Neural crest cell (in vitro differentiated cells): ENCODE data around the gene NSL1. TPM values are rescaled to one million over a fixed set of nuclear protein-coding genes. Genes with fewer than 3 reads are reported as not detected.

Experiments used
- DNase-seq: peaks from one replicate; pipeline ENCODE4 v3.0.0; 2021; ENCODE audit warnings: low read depth, mixed read lengths, low spot score
- H3K27ac Mint-ChIP-seq: one replicate; pipeline ENCODE4 v1.8.0; 2021; ENCODE audit warnings: mild to moderate bottlenecking, mixed read lengths; ENCODE audit not compliant: unreplicated experiment
- H3K27me3 Mint-ChIP-seq: 2 replicates; pipeline ENCODE4 v1.8.0; 2021; ENCODE audit warnings: low read depth, mild to moderate bottlenecking, mixed read lengths
- H3K36me3 Mint-ChIP-seq: 2 replicates; pipeline ENCODE4 v1.8.0; 2021; ENCODE audit warnings: low read depth, mild to moderate bottlenecking, mixed read lengths
- H3K4me1 Mint-ChIP-seq: 2 replicates; pipeline ENCODE4 v1.8.0; 2021; ENCODE audit warnings: mixed read lengths
- H3K4me3 Mint-ChIP-seq: one replicate; pipeline ENCODE4 v1.8.0; 2021; ENCODE audit warnings: mild to moderate bottlenecking, mixed read lengths
- H3K9me3 Mint-ChIP-seq: 2 replicates; pipeline ENCODE4 v1.8.0; 2021; ENCODE audit warnings: mixed read lengths
- total RNA-seq: library from RNA; stranded (reverse); gene quantifications from 2 replicates; pipeline ENCODE4 v1.2.1, GENCODE V29; 2021
- TF ChIP-seq, protein P1 (sequence below): fragments of 200-600 bp; sonication (generic); conservative IDR thresholded peaks from 2 replicates; pipeline ENCODE4 v1.5.0; 2021; ENCODE audit warnings: antibody characterized with exemption, mild to moderate bottlenecking

The NSL1 gene
- total RNA-seq, 1 donor from 2014 or later: 63.0 TPM

DNA sequence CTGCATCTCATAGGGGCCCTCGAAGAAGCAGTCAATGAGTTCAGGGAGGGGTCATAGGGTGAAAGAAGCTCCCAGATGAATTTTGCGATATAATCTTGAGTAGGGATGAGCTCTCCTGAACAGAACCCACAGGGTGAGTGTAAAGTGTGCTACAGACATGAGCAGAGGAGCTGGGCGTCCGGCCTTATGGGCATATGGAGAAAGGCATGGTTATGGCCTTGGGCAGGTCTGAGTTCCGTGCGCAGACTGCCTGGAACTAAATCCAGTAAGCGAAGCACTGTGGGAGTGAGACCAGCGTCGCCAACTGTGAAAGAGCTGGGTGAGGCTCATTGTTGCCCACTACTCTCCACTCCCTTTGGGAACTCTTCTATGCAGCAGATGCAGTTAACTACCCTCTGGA lies 28.7 kb downstream of the NSL1 start:
- Mint-ChIP-seq H3K36me3 (peaks cover 37% of the 10 kb centered on the region), H3K27ac (no peak overlapping the region), H3K27me3 (no peaks in the 10 kb centered on the region), H3K9me3 (peaks cover 10% of the 10 kb centered on the region), H3K4me3 (no peak overlapping the region), H3K4me1 (no peaks in the 10 kb centered on the region)
- no peak for DNase-seq
- TF ChIP-seq, protein P1, sequence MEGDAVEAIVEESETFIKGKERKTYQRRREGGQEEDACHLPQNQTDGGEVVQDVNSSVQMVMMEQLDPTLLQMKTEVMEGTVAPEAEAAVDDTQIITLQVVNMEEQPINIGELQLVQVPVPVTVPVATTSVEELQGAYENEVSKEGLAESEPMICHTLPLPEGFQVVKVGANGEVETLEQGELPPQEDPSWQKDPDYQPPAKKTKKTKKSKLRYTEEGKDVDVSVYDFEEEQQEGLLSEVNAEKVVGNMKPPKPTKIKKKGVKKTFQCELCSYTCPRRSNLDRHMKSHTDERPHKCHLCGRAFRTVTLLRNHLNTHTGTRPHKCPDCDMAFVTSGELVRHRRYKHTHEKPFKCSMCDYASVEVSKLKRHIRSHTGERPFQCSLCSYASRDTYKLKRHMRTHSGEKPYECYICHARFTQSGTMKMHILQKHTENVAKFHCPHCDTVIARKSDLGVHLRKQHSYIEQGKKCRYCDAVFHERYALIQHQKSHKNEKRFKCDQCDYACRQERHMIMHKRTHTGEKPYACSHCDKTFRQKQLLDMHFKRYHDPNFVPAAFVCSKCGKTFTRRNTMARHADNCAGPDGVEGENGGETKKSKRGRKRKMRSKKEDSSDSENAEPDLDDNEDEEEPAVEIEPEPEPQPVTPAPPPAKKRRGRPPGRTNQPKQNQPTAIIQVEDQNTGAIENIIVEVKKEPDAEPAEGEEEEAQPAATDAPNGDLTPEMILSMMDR: no peak

- Mint-ChIP-seq H3K4me1 (no peaks in the 10 kb centered on the region), H3K9me3 (peaks cover 6% of the 10 kb centered on the region), H3K36me3 (peaks cover 31% of the 10 kb centered on the region), H3K27ac (no peak overlapping the region), H3K4me3 (no peak overlapping the region), H3K27me3 (no peaks in the 10 kb centered on the region)
- TF ChIP-seq, protein P1: no peak
- no peak for DNase-seq
Measured at GRCh38 chr1:212762234-212762633, 29.3 kb downstream of the NSL1 start.

- Mint-ChIP-seq H3K4me3 (no peak overlapping the region), H3K27ac (peak overlapping the region; percentile 45), H3K9me3 (no peaks in the 10 kb centered on the region), H3K4me1 (no peaks in the 10 kb centered on the region), H3K36me3 (peaks cover 23% of the 10 kb centered on the region), H3K27me3 (no peaks in the 10 kb centered on the region)
- TF ChIP-seq, protein P1: peak; percentile 34
- no peak for DNase-seq
Measured at GRCh38 chr1:212760126-212760823, 31.3 kb downstream of the NSL1 start.

GRCh38 chr1:212759683-212760082 lies 31.9 kb downstream of the NSL1 start:
- H3K9me3 Mint-ChIP-seq: no peaks in the 10 kb centered on the region
- no peak overlapping the region for H3K4me3 Mint-ChIP-seq
- H3K27ac Mint-ChIP-seq: no peak overlapping the region
- peaks cover 17% of the 10 kb centered on the region for H3K36me3 Mint-ChIP-seq
- TF ChIP-seq, protein P1: no peak
- no peaks in the 10 kb centered on the region for H3K27me3 Mint-ChIP-seq
- H3K4me1 Mint-ChIP-seq: peaks cover 3% of the 10 kb centered on the region
- DNase-seq: no peak

- TF ChIP-seq, protein P1: no peak
- H3K27me3 Mint-ChIP-seq: no peaks in the 10 kb centered on the region
- peaks cover 8% of the 10 kb centered on the region for H3K4me1 Mint-ChIP-seq
- H3K36me3 Mint-ChIP-seq: peaks cover 3% of the 10 kb centered on the region
- H3K4me3 Mint-ChIP-seq: no peak overlapping the region
- H3K27ac Mint-ChIP-seq: no peak overlapping the region
- DNase-seq: no peak
- no peaks in the 10 kb centered on the region for H3K9me3 Mint-ChIP-seq
Measured at GRCh38 chr1:212754680-212755079, 36.9 kb downstream of the NSL1 start.
